Thymus (tissue), 11 donors: Measurements from ENCODE around the gene CXCR4. TPM values are rescaled to one million over a fixed set of nuclear protein-coding genes. Genes with fewer than 3 reads are reported as not detected.
"Not testable (repeated sequence)": the region's sequence is repeated elsewhere in the genome, so short reads cannot be mapped to it uniquely, and the experiment has no call there.

Source experiments
- DNase-seq, 9 donors: peaks; one replicate each; pipeline ENCODE4 v3.0.0-alpha.2; 2013; ENCODE audit warnings: low spot score in 9 of 9, low read depth in 6 of 9, missing footprints in 1 of 9
- H3K27ac ChIP-seq, 2 donors: one replicate each; pipeline ENCODE4 v1.5.1; 2013; ENCODE audit warnings: control low read depth in 1 of 2, low read depth in 1 of 2, low read length in 1 of 2, mild to moderate bottlenecking in 1 of 2, moderate library complexity in 1 of 2
- H3K27me3 ChIP-seq, 2 donors: one replicate each; pipeline ENCODE4 v1.5.1; 2013; ENCODE audit warnings: low read length in 1 of 2; ENCODE audit not compliant: control insufficient read depth in 2 of 2, insufficient read depth in 1 of 2
- H3K36me3 ChIP-seq, 2 donors: one replicate each; pipeline ENCODE4 v1.5.1; 2013; ENCODE audit warnings: low read length in 1 of 2, mild to moderate bottlenecking in 1 of 2, moderate library complexity in 1 of 2; ENCODE audit not compliant: control insufficient read depth in 2 of 2, insufficient read depth in 2 of 2
- H3K4me1 ChIP-seq, 2 donors: one replicate each; pipeline ENCODE4 v1.5.1; 2013; ENCODE audit warnings: low read length in 2 of 2; ENCODE audit not compliant: control insufficient read depth in 2 of 2, insufficient read depth in 2 of 2
- H3K4me3 ChIP-seq, 2 donors: one replicate each; pipeline ENCODE4 v1.5.1; 2013; ENCODE audit warnings: low read length in 2 of 2, control low read depth in 1 of 2, mild to moderate bottlenecking in 1 of 2
- H3K9me3 ChIP-seq, 2 donors: one replicate each; pipeline ENCODE4 v1.5.1; 2013; ENCODE audit warnings: low read length in 1 of 2, mild to moderate bottlenecking in 1 of 2; ENCODE audit not compliant: control insufficient read depth in 2 of 2, insufficient read depth in 1 of 2
- WGBS: extraction: QIAGEN DNeasy Blood & Tissue Kit; methylation state at CpG from one replicate; pipeline ENCODE4 v1.1.7; 2013; 5-methylcytosine and 5-hydroxymethylcytosine counted together
- polyA plus RNA-seq: library from polyadenylated mRNA; stranded (reverse); fragments of 200-250 nt; gene quantifications from one replicate; pipeline ENCODE4 v1.2.3, GENCODE V29; 2013
- total RNA-seq: library from RNA; stranded (reverse); fragments of 120-200 nt; gene quantifications from one replicate; pipeline ENCODE4 v1.2.4, GENCODE V29; 2013
- donor health status: healthy.

CXCR4 gene
- total and polyA plus RNA-seq, 2 donors, result 198 to 942 TPM

GRCh38 chr2:136081582-136082210 is 36.3 kb downstream of the CXCR4 start:
- Histone ChIP-seq H3K27me3 (no peaks in the 10 kb centered on the region), H3K4me1 (peaks cover 4 to 8% of the 10 kb centered on the region in 2 donors), H3K27ac (no peak overlapping the region), H3K36me3 (no peaks in the 10 kb centered on the region), H3K9me3 (peaks cover 0 to 5% of the 10 kb centered on the region in 2 donors), H3K4me3 (no peak overlapping the region)
- WGBS, result 96% methylated on average over 3 of the region's 3 CpGs
- no peak for DNase-seq

GRCh38 chr2:136080114-136080513 is 37.8 kb downstream of the CXCR4 start:
- no peak overlapping the region for H3K27ac ChIP-seq
- H3K27me3 ChIP-seq, result no peaks in the 10 kb centered on the region
- H3K36me3 ChIP-seq, result no peaks in the 10 kb centered on the region
- H3K9me3 ChIP-seq, result peaks cover 0 to 8% of the 10 kb centered on the region in 2 donors
- 88% methylated on average over 2 of the region's 2 CpGs for WGBS
- no peaks in the 10 kb centered on the region for H3K4me1 ChIP-seq
- DNase-seq, result no peak
- no peak overlapping the region for H3K4me3 ChIP-seq

GRCh38 chr2:136077107-136077506 is 40.8 kb downstream of the CXCR4 start:
- no peaks in the 10 kb centered on the region for H3K27me3 ChIP-seq
- WGBS, result 98% methylated on average over 5 of the region's 5 CpGs
- no peaks in the 10 kb centered on the region for H3K36me3 ChIP-seq
- H3K27ac ChIP-seq, result no peak overlapping the region
- H3K4me1 ChIP-seq, result no peaks in the 10 kb centered on the region
- no peak overlapping the region for H3K4me3 ChIP-seq
- peaks cover 1 to 18% of the 10 kb centered on the region in 2 donors for H3K9me3 ChIP-seq
- no peak for DNase-seq

GRCh38 chr2:136075476-136075875 is 42.5 kb downstream of the CXCR4 start:
- no peaks in the 10 kb centered on the region for H3K4me1 ChIP-seq
- H3K9me3 ChIP-seq, result peaks cover 1 to 25% of the 10 kb centered on the region in 2 donors
- no peak overlapping the region for H3K4me3 ChIP-seq
- H3K27me3 ChIP-seq, result no peaks in the 10 kb centered on the region
- 96% methylated on average over 12 of the region's 12 CpGs for WGBS
- no peaks in the 10 kb centered on the region for H3K36me3 ChIP-seq
- DNase-seq, result no peak
- H3K27ac ChIP-seq, result no peak overlapping the region

- Histone ChIP-seq H3K27me3 (no peaks in the 10 kb centered on the region), H3K4me1 (peaks cover 0 to 4% of the 10 kb centered on the region in 2 donors)
- WGBS, result 96% methylated on average over 3 of the region's 3 CpGs
Observed at GRCh38 chr2:136072621-136073020, 45.3 kb downstream of the CXCR4 start.

GRCh38 chr2:136071887-136072286 is 46.1 kb downstream of the CXCR4 start:
- not testable (repeated sequence) for H3K36me3 ChIP-seq, DNase-seq, H3K27me3 ChIP-seq, H3K4me3 ChIP-seq, H3K27ac ChIP-seq, H3K4me1 ChIP-seq
- WGBS, result 95% methylated on average over 4 of the region's 4 CpGs
- peaks cover 1 to 22% of the 10 kb centered on the region in 2 donors for H3K9me3 ChIP-seq

More at GRCh38 chr2:136072621-136073020, 45.3 kb downstream of the CXCR4 start:
- H3K36me3 ChIP-seq, result no peaks in the 10 kb centered on the region
- no peak overlapping the region for H3K4me3 ChIP-seq
- no peak for DNase-seq
- H3K27ac ChIP-seq, result no peak overlapping the region
- H3K9me3 ChIP-seq, result peaks cover 1 to 25% of the 10 kb centered on the region in 2 donors

- DNase-seq, result no peak
- 98% methylated on average over 4 of the region's 4 CpGs for WGBS
- Histone ChIP-seq H3K9me3 (peaks cover 1 to 18% of the 10 kb centered on the region in 2 donors), H3K27ac (no peak overlapping the region), H3K4me1 (peaks cover 0 to 6% of the 10 kb centered on the region in 2 donors), H3K36me3 (no peaks in the 10 kb centered on the region), H3K27me3 (no peaks in the 10 kb centered on the region), H3K4me3 (no peak overlapping the region)
Observed at GRCh38 chr2:136070913-136071312, 47.0 kb downstream of the CXCR4 start.

- no peaks in the 10 kb centered on the region for H3K27me3 ChIP-seq
- no peaks in the 10 kb centered on the region for H3K36me3 ChIP-seq
- WGBS, result 98% methylated on average over 3 of the region's 3 CpGs
- no peak overlapping the region for H3K27ac ChIP-seq
- no peak overlapping the region for H3K4me3 ChIP-seq
- H3K9me3 ChIP-seq, result peaks cover 1 to 18% of the 10 kb centered on the region in 2 donors
- peaks cover 6 to 13% of the 10 kb centered on the region in 2 donors for H3K4me1 ChIP-seq
- DNase-seq, result no peak
Observed at GRCh38 chr2:136069773-136070172, 48.2 kb downstream of the CXCR4 start.

GRCh38 chr2:136068581-136069227 is 49.2 kb downstream of the CXCR4 start:
- Histone ChIP-seq H3K27me3 (no peaks in the 10 kb centered on the region), H3K36me3 (no peaks in the 10 kb centered on the region), H3K4me1 (peaks cover 6 to 13% of the 10 kb centered on the region in 2 donors), H3K27ac (no peak overlapping the region), H3K9me3 (peaks cover 1 to 18% of the 10 kb centered on the region in 2 donors), H3K4me3 (no peak overlapping the region)
- 69% methylated on average over 4 of the region's 4 CpGs for WGBS
- peak in 2 of 9 donors; percentile 12 to 47 for DNase-seq
